Measurements from ENCODE around the gene KANK3. TPM values are rescaled to one million over a fixed set of nuclear protein-coding genes. Genes with fewer than 3 reads are reported as not detected.
"Not testable (repeated sequence)": the region's sequence is repeated elsewhere in the genome, so short reads cannot be mapped to it uniquely, and the experiment has no call there.

The KANK3 gene
- total and polyA plus RNA-seq, 3 experiments from 2014 or later: 0.97 to 3.6 (median 1.1) TPM

DNA sequence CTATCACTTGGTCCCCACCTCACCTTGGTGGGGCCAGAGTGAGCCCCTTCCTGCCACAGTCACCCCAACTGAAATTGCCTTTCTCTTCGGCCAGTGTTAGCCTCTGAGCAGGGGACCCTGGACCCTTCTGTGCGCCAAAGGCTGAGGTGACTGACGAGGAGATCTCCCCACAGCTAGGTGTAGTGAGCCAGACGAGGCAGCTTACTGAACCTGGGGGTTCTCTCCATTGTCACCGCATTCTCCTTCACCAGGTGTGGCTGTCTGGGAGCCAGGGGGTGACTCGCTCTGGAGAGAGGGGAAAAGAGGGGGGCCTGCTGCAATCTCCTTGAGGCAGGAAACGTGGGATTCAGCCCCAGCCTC is 20.4 kb downstream of the KANK3 start:
- Mint-ChIP-seq H3K27ac (peak overlapping the region in 7 of 8 donors; percentile 72 to 100 (median 99)), H3K4me1 (peaks cover 22 to 46% (median 33%) of the 10 kb centered on the region in 3 donors), H3K27me3 (no peaks in the 10 kb centered on the region), H3K9me3 (no peaks in the 10 kb centered on the region), H3K36me3 (peaks cover 0 to 36% (median 0%) of the 10 kb centered on the region in 3 donors), H3K4me3 (peak overlapping the region; percentile 94 to 98 (median 96))
- no peaks in the 10 kb centered on the region for H3K27me3 ChIP-seq (ENCODE audit: insufficient read depth, low read length, poor library complexity, severe bottlenecking)
- POLR2A ChIA-PET: no interaction called here
- H3K36me3 ChIP-seq (ENCODE audit: insufficient read depth, low read length): peaks cover 6% of the 10 kb centered on the region
- DNase-seq: no peak
- CTCF ChIA-PET: no interaction called here
- peaks cover 33% of the 10 kb centered on the region for H3K4me1 ChIP-seq (ENCODE audit: insufficient read depth, low read length)
- H3K9me3 ChIP-seq (ENCODE audit: low read length): no peaks in the 10 kb centered on the region
- H3K4me3 ChIP-seq (ENCODE audit: low read length): peak overlapping the region; percentile 98
- peak overlapping the region; percentile 95 for H3K27ac ChIP-seq (ENCODE audit: low read depth, low read length)

DNA sequence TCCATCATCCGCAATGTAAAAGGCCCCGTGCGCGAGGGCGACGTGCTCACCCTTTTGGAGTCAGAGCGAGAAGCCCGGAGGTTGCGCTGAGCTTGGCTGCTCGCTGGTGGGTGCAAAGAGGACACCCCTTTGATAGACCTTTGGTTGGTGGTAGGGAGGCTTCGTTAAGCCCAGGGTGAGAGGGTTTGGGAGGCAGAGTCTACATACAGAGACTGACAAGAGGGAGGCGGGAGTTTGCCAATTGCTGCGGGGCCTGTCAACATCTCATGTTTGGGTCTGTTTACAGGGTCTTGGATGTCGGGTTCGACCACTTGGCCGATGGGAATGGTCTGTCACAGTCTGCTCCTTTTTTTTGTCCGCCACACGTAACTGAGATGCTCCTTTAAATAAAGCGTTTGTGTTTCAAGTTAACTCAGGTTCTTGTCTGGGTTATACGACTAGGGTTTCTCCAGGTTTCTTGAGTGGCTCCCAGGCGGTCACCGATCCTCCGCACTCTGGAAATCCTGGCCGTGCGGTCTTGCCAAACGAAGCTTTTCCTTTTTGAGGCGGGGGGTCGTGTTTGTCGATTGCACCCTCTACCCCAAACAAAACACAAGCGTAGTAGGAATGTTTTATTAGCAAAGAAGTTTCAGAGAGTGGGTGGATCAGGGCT is 20.9 kb downstream of the KANK3 start:
- Histone ChIP-seq H3K9me3 (ENCODE audit: low read length) (no peaks in the 10 kb centered on the region), H3K4me1 (ENCODE audit: insufficient read depth, low read length) (peaks cover 33% of the 10 kb centered on the region), H3K27ac (ENCODE audit: low read depth, low read length) (peak overlapping the region; percentile 95), H3K36me3 (ENCODE audit: insufficient read depth, low read length) (peaks cover 6% of the 10 kb centered on the region), H3K4me3 (ENCODE audit: low read length) (peak overlapping the region; percentile 98), H3K27me3 (ENCODE audit: insufficient read depth, low read length, poor library complexity, severe bottlenecking) (no peaks in the 10 kb centered on the region)
- H3K27me3 Mint-ChIP-seq: no peaks in the 10 kb centered on the region
- H3K27ac Mint-ChIP-seq: peak overlapping the region; percentile 97 to 100 (median 99)
- H3K4me3 Mint-ChIP-seq: peak overlapping the region; percentile 94 to 98 (median 96)
- ChIA-PET CTCF (interaction anchor here (0.8 to 1.3 kb wide), 4 partner anchors 12 to 111 kb away, joined by 3 to 7 read pairs (median 4); no protein-coding TSS in a partner anchor), POLR2A (interaction anchor here (0.6 kb wide), 1 partner anchor 122 kb away, joined by 3 read pairs; the partner anchor contains the start of gene HNRNPM)
- peaks cover 22 to 48% (median 33%) of the 10 kb centered on the region in 3 donors for H3K4me1 Mint-ChIP-seq
- DNase-seq: no peak
- H3K9me3 Mint-ChIP-seq: no peaks in the 10 kb centered on the region
- H3K36me3 Mint-ChIP-seq: peaks cover 0 to 38% (median 0%) of the 10 kb centered on the region in 3 donors

DNA sequence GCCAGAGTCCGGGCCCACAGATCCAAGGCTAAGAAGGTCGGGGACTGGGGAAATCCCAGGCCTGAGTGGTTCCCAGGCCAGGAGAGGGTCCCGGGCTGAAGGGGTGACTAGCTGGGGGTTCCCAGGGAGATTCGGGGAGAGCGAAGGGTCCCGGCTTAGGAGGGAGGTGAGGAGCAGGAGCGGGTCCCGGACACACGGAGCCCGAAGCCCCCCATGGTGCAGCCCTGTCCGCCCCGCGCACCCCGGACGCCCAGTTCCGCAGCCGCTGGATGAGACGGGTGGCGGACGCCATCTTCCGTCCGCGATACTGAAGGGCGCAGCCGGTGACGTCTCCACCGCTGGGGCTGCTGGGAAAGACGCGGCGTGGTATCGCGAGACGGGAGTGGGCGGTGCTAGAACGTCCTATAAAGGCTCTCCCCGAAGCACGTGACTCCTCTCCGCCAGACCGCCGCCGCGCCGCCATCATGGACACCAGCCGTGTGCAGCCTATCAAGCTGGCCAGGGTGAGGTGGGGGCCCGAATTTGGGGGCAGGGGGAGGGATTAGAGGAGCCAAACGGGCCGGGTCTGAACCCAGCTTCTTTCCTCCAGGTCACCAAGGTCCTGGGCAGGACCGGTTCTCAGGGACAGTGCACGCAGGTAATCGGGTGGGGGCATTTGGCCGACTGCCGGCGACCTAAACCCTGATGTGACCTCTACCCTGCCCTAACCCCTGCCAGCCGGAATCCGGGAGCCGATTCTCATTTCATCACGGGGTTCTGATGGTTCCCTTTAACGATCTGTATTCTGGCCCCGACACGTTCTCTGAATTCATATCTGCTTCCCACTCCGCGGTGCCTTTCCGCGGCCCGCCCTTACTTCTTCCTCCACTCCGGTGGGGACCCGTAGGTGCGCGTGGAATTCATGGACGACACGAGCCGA is 21.7 kb downstream of the KANK3 start, which contains the start of the genes NDUFA7 and RPS28:
Gene NDUFA7, minus strand, starts transcription at position 309 of the 919 bp plus-strand sequence. Its CDS starts 17 bp downstream, at position 292.
Gene RPS28, plus strand, starts transcription at position 430 of the 919 bp plus-strand sequence. Its CDS starts 35 bp downstream, at position 465.
- no peaks in the 10 kb centered on the region for H3K27me3 ChIP-seq (ENCODE audit: insufficient read depth, low read length, poor library complexity, severe bottlenecking)
- H3K27me3 Mint-ChIP-seq: no peaks in the 10 kb centered on the region
- peak within 1 kb of the TSS; percentile 97 to 100 (median 99) for H3K27ac Mint-ChIP-seq
- H3K36me3 Mint-ChIP-seq: peaks cover 0 to 40% (median 0%) of the 10 kb centered on the region in 3 donors
- H3K36me3 ChIP-seq (ENCODE audit: insufficient read depth, low read length): peaks cover 6% of the 10 kb centered on the region
- peak within 1 kb of the TSS; percentile 95 for H3K27ac ChIP-seq (ENCODE audit: low read depth, low read length)
- H3K4me1 Mint-ChIP-seq: peaks cover 22 to 50% (median 33%) of the 10 kb centered on the region in 3 donors
- CTCF ChIA-PET: interaction anchor here (0.5 to 1.3 kb wide), 5 partner anchors 13 to 111 kb away, joined by 3 to 7 read pairs (median 4); no protein-coding TSS in a partner anchor
- peak within 1 kb of the TSS; percentile 94 to 98 (median 96) for H3K4me3 Mint-ChIP-seq
- DNase-seq: peak; percentile 96 to 99 (median 96)
- no peaks in the 10 kb centered on the region for H3K9me3 ChIP-seq (ENCODE audit: low read length)
- H3K9me3 Mint-ChIP-seq: no peaks in the 10 kb centered on the region
- peak within 1 kb of the TSS; percentile 98 for H3K4me3 ChIP-seq (ENCODE audit: low read length)
- POLR2A ChIA-PET: interaction anchor here (0.6 to 1.0 kb wide), 3 partner anchors 52 to 123 kb away, joined by 3 to 4 read pairs (median 3); partner anchors contain the start of gene HNRNPM
- peaks cover 33% of the 10 kb centered on the region for H3K4me1 ChIP-seq (ENCODE audit: insufficient read depth, low read length)

DNA sequence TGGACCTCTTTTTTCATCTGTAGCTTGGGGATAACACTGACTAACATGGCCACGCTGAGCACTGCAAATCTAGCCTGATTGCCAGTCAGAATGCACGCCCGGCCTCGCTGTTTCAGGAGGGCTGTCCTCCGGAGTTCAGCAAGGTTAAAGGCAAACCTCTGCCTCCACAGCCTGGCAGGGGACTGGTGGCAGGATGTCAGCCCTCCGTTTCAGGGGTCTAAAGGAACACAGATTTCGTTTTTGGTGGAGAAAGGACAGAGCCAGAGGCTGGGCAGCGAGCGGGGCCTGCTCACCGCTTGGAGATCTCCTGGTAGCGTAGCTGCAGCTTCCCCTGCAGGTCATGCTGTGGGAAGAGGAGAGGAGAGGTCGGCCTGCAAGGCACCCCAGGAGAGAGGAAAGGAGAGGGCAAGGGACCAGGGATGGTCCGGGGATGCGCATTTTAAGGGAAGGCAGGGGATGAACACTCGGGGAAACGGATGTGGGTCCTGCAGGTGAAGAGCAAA is 22.4 kb downstream of the KANK3 start:
- H3K9me3 Mint-ChIP-seq: no peaks in the 10 kb centered on the region
- no peaks in the 10 kb centered on the region for H3K27me3 ChIP-seq (ENCODE audit: insufficient read depth, low read length, poor library complexity, severe bottlenecking)
- peak overlapping the region; percentile 98 for H3K4me3 ChIP-seq (ENCODE audit: low read length)
- H3K36me3 Mint-ChIP-seq: peaks cover 0 to 44% (median 1%) of the 10 kb centered on the region in 3 donors
- ChIA-PET POLR2A (interaction anchor here (0.6 to 1.0 kb wide), 2 partner anchors 51 to 691 kb away, joined by 4 to 10 read pairs; no protein-coding TSS in a partner anchor), CTCF (interaction anchor here (0.5 to 1.3 kb wide), 2 partner anchors 14 to 45 kb away, joined by 4 to 5 read pairs; no protein-coding TSS in a partner anchor)
- H3K4me1 ChIP-seq (ENCODE audit: insufficient read depth, low read length): peaks cover 33% of the 10 kb centered on the region
- H3K36me3 ChIP-seq (ENCODE audit: insufficient read depth, low read length): peaks cover 6% of the 10 kb centered on the region
- peak overlapping the region; percentile 97 to 100 (median 99) for H3K27ac Mint-ChIP-seq
- no peaks in the 10 kb centered on the region for H3K27me3 Mint-ChIP-seq
- H3K4me1 Mint-ChIP-seq: peaks cover 22 to 52% (median 33%) of the 10 kb centered on the region in 3 donors
- peak overlapping the region; percentile 94 to 98 (median 96) for H3K4me3 Mint-ChIP-seq
- no peak for DNase-seq
- H3K27ac ChIP-seq (ENCODE audit: low read depth, low read length): peak overlapping the region; percentile 95
- H3K9me3 ChIP-seq (ENCODE audit: low read length): no peaks in the 10 kb centered on the region

DNA sequence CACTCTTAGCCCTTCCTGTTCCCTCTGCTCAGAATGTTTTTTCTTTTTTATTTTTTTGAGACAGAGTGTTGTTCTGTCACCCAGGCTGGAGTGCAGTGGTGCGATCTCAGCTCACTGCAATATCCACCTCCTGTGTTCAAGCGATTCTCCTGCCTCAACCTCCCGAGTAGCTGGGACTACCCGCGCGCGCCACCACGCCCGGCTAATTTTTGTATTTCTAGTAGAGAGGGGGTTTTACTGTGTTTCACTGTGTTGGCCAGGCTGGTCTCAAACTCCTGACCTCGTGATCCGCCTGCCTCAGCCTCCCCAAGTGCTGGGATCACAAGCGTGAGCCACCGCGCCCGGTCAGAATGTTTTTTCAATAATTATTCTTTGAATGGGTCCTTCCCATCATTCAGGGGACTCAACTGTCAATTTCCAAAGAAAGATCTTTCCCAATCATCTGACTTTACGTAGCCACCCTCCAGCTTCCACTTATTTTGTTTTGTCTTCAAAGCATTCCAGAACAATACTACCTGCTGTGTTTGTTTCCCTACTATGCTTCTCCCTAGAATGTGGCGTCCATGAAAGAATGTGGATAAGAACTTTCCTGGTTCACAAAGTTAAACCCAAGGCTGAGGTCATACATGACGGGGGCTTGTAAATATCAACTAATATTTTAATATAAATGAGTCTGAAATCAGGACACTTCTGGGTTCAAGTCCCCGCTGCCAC is 23.1 kb downstream of the KANK3 start:
- peak overlapping the region; percentile 77 to 100 (median 99) for H3K27ac Mint-ChIP-seq
- no peaks in the 10 kb centered on the region for H3K27me3 Mint-ChIP-seq
- peak overlapping the region; percentile 94 to 98 (median 96) for H3K4me3 Mint-ChIP-seq
- H3K4me3 ChIP-seq (ENCODE audit: low read length): peak overlapping the region; percentile 98
- no peaks in the 10 kb centered on the region for H3K9me3 Mint-ChIP-seq
- H3K27ac ChIP-seq (ENCODE audit: low read depth, low read length): peak overlapping the region; percentile 95
- H3K36me3 Mint-ChIP-seq: peaks cover 0 to 49% (median 4%) of the 10 kb centered on the region in 3 donors
- CTCF ChIA-PET: no interaction called here
- H3K4me1 ChIP-seq (ENCODE audit: insufficient read depth, low read length): peaks cover 33% of the 10 kb centered on the region
- DNase-seq: no peak
- H3K36me3 ChIP-seq (ENCODE audit: insufficient read depth, low read length): peaks cover 12% of the 10 kb centered on the region
- POLR2A ChIA-PET: interaction anchor here (0.6 kb wide), 1 partner anchor 690 kb away, joined by 10 read pairs; no protein-coding TSS in a partner anchor
- H3K4me1 Mint-ChIP-seq: peaks cover 22 to 52% (median 33%) of the 10 kb centered on the region in 3 donors
- H3K27me3 ChIP-seq (ENCODE audit: insufficient read depth, low read length, poor library complexity, severe bottlenecking): no peaks in the 10 kb centered on the region
- no peaks in the 10 kb centered on the region for H3K9me3 ChIP-seq (ENCODE audit: low read length)

DNA sequence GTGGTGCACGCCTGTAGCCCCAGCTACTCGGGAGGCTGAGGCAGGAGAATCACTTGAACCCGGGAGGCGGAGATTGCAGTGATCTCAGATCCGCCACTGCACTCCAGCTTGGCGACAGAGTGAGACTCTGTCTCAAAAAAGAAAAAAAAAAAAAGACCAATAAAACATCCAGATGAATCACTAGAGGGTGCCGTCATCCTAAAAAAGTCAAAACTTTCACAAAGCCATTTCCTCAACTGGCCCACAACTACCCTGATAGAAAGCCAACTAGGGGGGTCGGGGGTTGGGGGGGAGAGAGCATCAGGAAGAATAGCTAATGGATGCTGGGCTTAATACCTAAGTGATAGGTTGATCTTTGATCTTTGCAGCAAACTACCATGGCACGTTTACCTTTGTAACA is 24.2 kb downstream of the KANK3 start:
- H3K9me3 Mint-ChIP-seq; H3K27ac ChIP-seq (ENCODE audit: low read depth, low read length); H3K27me3 Mint-ChIP-seq; H3K9me3 ChIP-seq (ENCODE audit: low read length); H3K27me3 ChIP-seq (ENCODE audit: insufficient read depth, low read length, poor library complexity, severe bottlenecking); DNase-seq; CTCF ChIA-PET; H3K4me3 ChIP-seq (ENCODE audit: low read length): not testable (repeated sequence)
- POLR2A ChIA-PET: interaction anchor here (0.6 to 0.7 kb wide), 2 partner anchors 621 to 796 kb away, joined by 3 to 5 read pairs; partner anchors contain the start of gene MCOLN1
- peak overlapping the region in 6 of 7 donors; percentile 34 to 84 (median 50) for H3K4me3 Mint-ChIP-seq
- Histone ChIP-seq H3K36me3 (ENCODE audit: insufficient read depth, low read length) (peaks cover 16% of the 10 kb centered on the region), H3K4me1 (ENCODE audit: insufficient read depth, low read length) (peaks cover 32% of the 10 kb centered on the region)
- peaks cover 22 to 51% (median 33%) of the 10 kb centered on the region in 3 donors for H3K4me1 Mint-ChIP-seq
- H3K27ac Mint-ChIP-seq: peak overlapping the region in 2 of 8 donors; percentile 30 to 75
- H3K36me3 Mint-ChIP-seq: peaks cover 0 to 56% (median 4%) of the 10 kb centered on the region in 3 donors

Data from CD8-positive, alpha-beta memory T cell (primary cell).